Ovary (tissue), 3 donors: ENCODE results near the gene CNOT1.

ENCODE experiments used
- CTCF ChIP-seq, 3 donors: fragments of 450-650 bp in 2 of 3; fragments of 200-600 bp in 1 of 3; IDR thresholded peaks; one replicate each; pipeline versions ENCODE4 v1.5.1 to v1.8.0; 2016 to 2022; ENCODE audit warnings: antibody characterized with exemption in 3 of 3, mild to moderate bottlenecking in 1 of 3
- EP300 ChIP-seq: sonication (generic); formaldehyde crosslinking; IDR thresholded peaks from one replicate; pipeline ENCODE4 v1.6.1; 2017; ENCODE audit warnings: antibody characterized with exemption
- donor health status: DM: no; HTN: no; CAD: no.

- TF ChIP-seq EP300, result no peak
- TF ChIP-seq CTCF (IDR thresholded peaks at IDR 0.05), result no peak
Observed at GRCh38 chr16:58579587-58579986, 50.0 kb downstream of the CNOT1 start.
